Heart right ventricle (tissue), 16 donors: ENCODE results near the gene G6PD. TPM values are rescaled to one million over a fixed set of nuclear protein-coding genes. Genes with fewer than 3 reads are reported as not detected.
A peak's percentile ranks its signal among the peaks of the same experiment; 100 is the strongest.

ENCODE experiments used
- ATAC-seq, 8 donors: fragments of 200-7000 bp; cut with Tn5 transposase; one replicate each; pipeline ENCODE4 v1.9.1; 2020; ENCODE audit warnings: mild to moderate bottlenecking in 8 of 8, moderate library complexity in 8 of 8, moderate number of reproducible peaks in 1 of 8
- DNase-seq, 2 donors: peaks; one replicate each; pipeline ENCODE4 v3.0.0-alpha.2; 2020
- H3K27ac ChIP-seq, 10 donors: fragments of 200-600 bp; sonication (generic) in 2 of 10; one replicate each; pipeline versions ENCODE4 v1.5.0 to v1.8.0; 2020 to 2022; ENCODE audit warnings: mild to moderate bottlenecking in 3 of 10
- H3K27me3 ChIP-seq, 7 donors: fragments of 200-600 bp; one replicate each; pipeline ENCODE4 v1.8.0; 2021 to 2022; ENCODE audit warnings: mild to moderate bottlenecking in 2 of 7
- H3K36me3 ChIP-seq, 9 donors: fragments of 200-600 bp; sonication (generic) in 1 of 9; one replicate each; pipeline versions ENCODE4 v1.5.0 to v1.8.0; 2020 to 2022; ENCODE audit warnings: mild to moderate bottlenecking in 2 of 9
- H3K4me1 ChIP-seq, 9 donors: fragments of 200-600 bp; sonication (generic) in 1 of 9; one replicate each; pipeline versions ENCODE4 v1.5.0 to v1.8.0; 2020 to 2022; ENCODE audit warnings: mild to moderate bottlenecking in 4 of 9
- H3K4me3 ChIP-seq, 10 donors: fragments of 200-600 bp; sonication (generic) in 2 of 10; one replicate each; pipeline versions ENCODE4 v1.5.0 to v1.8.0; 2020 to 2022; ENCODE audit warnings: mild to moderate bottlenecking in 7 of 10, moderate library complexity in 2 of 10
- H3K9me3 ChIP-seq, 11 donors: fragments of 200-600 bp in 10 of 11; sonication (generic) in 2 of 11; one replicate each; pipeline versions ENCODE4 v1.5.0 to v1.8.0; 2013 to 2022; ENCODE audit warnings: mild to moderate bottlenecking in 2 of 11, control low read depth in 1 of 11, moderate library complexity in 1 of 11
- CTCF ChIP-seq, 9 donors: fragments of 200-600 bp; sonication (generic) in 2 of 9; IDR thresholded peaks; one replicate each; pipeline versions ENCODE4 v1.5.0 to v1.8.0; 2021 to 2022; ENCODE audit warnings: antibody characterized with exemption in 9 of 9, mild to moderate bottlenecking in 5 of 9, moderate library complexity in 1 of 9
- WGBS, 2 donors: extraction: QIAGEN DNeasy Blood & Tissue Kit; methylation state at CpG; one replicate each; pipeline ENCODE4 v1.1.7; 2013; ENCODE audit warnings: inconsistent platforms in 1 of 2; 5-methylcytosine and 5-hydroxymethylcytosine counted together
- intact Hi-C, 10 donors: fragments of 100-400 bp; cut with DNase I; formaldehyde crosslinking; loops; one replicate each; pipeline versions ENCODE4 v1.11.1 to v1.14.2; 2022
- polyA plus RNA-seq, 2 donors: library from polyadenylated mRNA; stranded (reverse); fragments of 200-250 nt; gene quantifications; one replicate each; pipeline ENCODE4 v1.2.3, GENCODE V29; 2013
- total RNA-seq, 10 donors: library from RNA; stranded (reverse); fragmentation: NEBNext Ultra II Directional in 3 of 10; extraction: Animal tissue kit (Norgen Biotek cat#: 25700) in 3 of 10; gene quantifications; one replicate each; pipeline versions ENCODE4 v1.2.1 to v1.2.4, GENCODE V29; 2021 to 2023
- donor health status: Arrhythmogenic right ventricular cardiomyopathy.
- donor health status: ischemic (EF 13 %, LVEDD 7.1; RV severe dilation, severe dysfunction).
- donor health status: healthy with polysubstance abuse.
- donor health status: DM: no; HTN: yes; CAD: no.
- donor health status: DM: no; HTN: no; CAD: no.
- donor health status: ischemic (EF 25% LVEDD 6.9; RV normal size, moderate dysfunction).
- donor health status: ischemic (EF 25% LVEDD 5.7; RV mildly dilated, moderate dysfunction).
- donor health status: healthy.
- donor health status: DM: yes; HTN: yes; CAD: no.
- donor health status: Ischemic cardiomyopathy.
- donor health status: ischemic (EF 35%, LVEDD 5.7; RV mildly dilated, moderate dysfunction).
- donor health status: nonischemic (EF 11% LVEDD 7.7; RV severe dilation, severe dysfunction).
- donor health status: DM: yes; HTN: yes; CAD: no.
- donor health status: PGD.
- donor health status: ischemic (EF 29% LVEDD 5.4; RV normal size, mild dysfunction).
- donor health status: nonischemic (EF 23%, LVEDD 6.1; RV moderate dilation, normal function).

Gene G6PD
- total and polyA plus RNA-seq, 12 donors: 5.0 to 20.9 (median 9.7) TPM

- no peak for TF ChIP-seq CTCF (IDR thresholded peaks at IDR 0.05)
- no peaks in the 10 kb centered on the region for H3K9me3 ChIP-seq
- 59 to 66% methylated on average over 14 to 16 of the region's 16 CpGs for WGBS, 2 donors
- peak overlapping the region in 7 of 10 donors; percentile 5 to 93 (median 29) for H3K27ac ChIP-seq
- DNase-seq (no peak), ATAC-seq (peak in 3 of 8 donors; percentile 11 to 39 (median 27))
- peaks cover 0 to 25% (median 0%) of the 10 kb centered on the region in 9 donors for H3K36me3 ChIP-seq
- H3K4me1 ChIP-seq: peaks cover 0 to 38% (median 24%) of the 10 kb centered on the region in 9 donors
- H3K27me3 ChIP-seq: no peaks in the 10 kb centered on the region
- H3K4me3 ChIP-seq: no peak overlapping the region
- intact Hi-C loops: no loop called here
These were observed 62.1 kb downstream of the G6PD start for GRCh38 chrX:154484255-154485149.

DNA sequence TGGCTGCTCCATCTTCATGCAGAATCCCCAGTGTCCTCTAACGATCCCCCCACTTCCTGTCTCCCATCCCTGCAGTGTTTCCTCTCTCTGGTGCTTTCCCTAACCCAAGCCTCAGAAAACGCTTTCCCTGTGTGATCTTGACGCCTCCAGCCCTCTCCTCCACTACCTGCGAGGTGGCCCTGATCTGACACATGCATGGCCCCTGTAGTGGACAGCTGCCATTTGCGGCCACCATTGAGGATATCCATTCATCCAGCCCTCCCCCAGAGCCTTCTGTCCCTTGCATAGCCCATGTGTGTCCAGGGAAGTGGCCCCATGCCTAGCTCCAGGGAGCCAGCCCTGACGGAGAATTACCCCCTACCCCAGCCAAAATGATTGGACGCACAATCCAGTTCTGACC lies 63.3 kb downstream of the G6PD start:
- H3K9me3 ChIP-seq: no peaks in the 10 kb centered on the region
- no peak for DNase-seq
- no peak overlapping the region for H3K4me3 ChIP-seq
- intact Hi-C loops: no loop called here
- no peak for TF ChIP-seq CTCF (IDR thresholded peaks at IDR 0.05)
- H3K36me3 ChIP-seq: peaks cover 0 to 24% (median 0%) of the 10 kb centered on the region in 9 donors
- ATAC-seq: no peak
- peaks cover 0 to 34% (median 18%) of the 10 kb centered on the region in 9 donors for H3K4me1 ChIP-seq
- WGBS, 2 donors: 74 to 76% methylated on average over 7 of the region's 7 CpGs
- H3K27me3 ChIP-seq: no peaks in the 10 kb centered on the region
- no peak overlapping the region for H3K27ac ChIP-seq

DNA sequence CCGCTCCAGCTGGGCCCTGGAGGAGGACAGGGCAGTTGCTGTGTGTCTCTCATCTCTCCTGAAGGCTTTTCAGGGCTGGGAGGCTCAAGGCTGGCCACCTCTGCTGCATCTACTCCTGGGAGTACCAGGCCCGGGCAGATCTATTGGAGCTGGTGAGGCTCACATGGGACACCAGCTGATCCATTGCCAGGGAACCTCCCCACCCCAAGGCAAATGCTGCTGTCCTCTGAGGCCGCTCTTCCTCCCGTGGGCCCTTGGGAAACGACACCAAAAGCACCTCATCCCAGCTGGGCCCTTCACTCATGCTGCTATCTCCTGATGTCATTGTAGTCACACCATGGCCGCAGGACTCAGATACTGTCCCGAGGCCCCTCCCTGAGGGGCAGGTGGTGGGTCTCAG lies 63.9 kb downstream of the G6PD start:
- H3K4me1 ChIP-seq: peaks cover 0 to 38% (median 18%) of the 10 kb centered on the region in 9 donors
- DNase-seq (no peak), ATAC-seq (no peak)
- no peak for TF ChIP-seq CTCF (IDR thresholded peaks at IDR 0.05)
- peaks cover 0 to 18% (median 0%) of the 10 kb centered on the region in 9 donors for H3K36me3 ChIP-seq
- H3K9me3 ChIP-seq: no peaks in the 10 kb centered on the region
- intact Hi-C loops: no loop called here
- H3K27me3 ChIP-seq: no peaks in the 10 kb centered on the region
- H3K27ac ChIP-seq: no peak overlapping the region
- no peak overlapping the region for H3K4me3 ChIP-seq
- 72 to 73% methylated on average over 4 to 7 of the region's 7 CpGs for WGBS, 2 donors

DNA sequence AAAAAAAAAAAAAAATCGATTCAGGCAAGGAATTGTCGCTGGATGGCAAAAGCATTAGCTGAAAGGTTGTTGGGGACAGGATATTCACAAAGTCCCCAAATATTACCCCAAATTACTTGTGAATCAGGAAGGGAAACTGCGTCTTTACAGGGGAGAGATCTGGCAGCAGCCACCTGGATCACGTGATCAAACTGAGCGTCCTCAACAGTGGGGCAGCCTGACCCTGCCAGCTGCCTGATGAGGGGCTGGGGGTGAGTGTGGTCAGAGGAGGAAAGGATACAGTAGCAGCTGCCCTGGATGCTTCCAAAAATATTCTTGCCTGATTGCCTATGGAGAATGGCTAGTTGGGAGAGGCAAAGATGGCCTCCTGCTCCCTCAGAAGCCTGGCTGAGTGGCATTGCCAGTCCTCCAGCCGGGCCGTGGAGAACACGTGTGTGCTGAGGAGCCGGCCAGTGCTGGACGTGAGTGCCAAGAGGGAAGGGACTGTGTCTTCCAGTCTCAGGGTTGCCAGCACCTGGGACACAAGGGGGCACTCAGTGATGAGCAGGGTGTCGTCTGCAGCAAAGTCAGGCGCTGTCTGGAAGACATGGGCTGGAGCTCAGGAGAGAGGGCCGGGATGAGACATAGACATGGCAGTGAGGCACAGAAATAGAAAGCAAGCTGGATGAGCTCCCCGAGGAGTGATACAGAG lies 64.6 kb downstream of the G6PD start:
- DNase-seq (no peak), ATAC-seq (no peak)
- intact Hi-C loops: no loop called here

More for the DNA sequence above, 64.6 kb downstream of the G6PD start:
- H3K27me3 ChIP-seq: no peaks in the 10 kb centered on the region
- 72 to 78% methylated on average over 10 to 14 of the region's 14 CpGs for WGBS, 2 donors
- no peaks in the 10 kb centered on the region for H3K9me3 ChIP-seq
- H3K27ac ChIP-seq: no peak overlapping the region
- H3K4me1 ChIP-seq: peaks cover 0 to 35% (median 16%) of the 10 kb centered on the region in 9 donors
- peaks cover 0 to 13% (median 0%) of the 10 kb centered on the region in 9 donors for H3K36me3 ChIP-seq
- H3K4me3 ChIP-seq: no peak overlapping the region
- no peak for TF ChIP-seq CTCF (IDR thresholded peaks at IDR 0.05)
